ENCODE measurements around the gene UBE2O.

The UBE2O gene

DNA sequence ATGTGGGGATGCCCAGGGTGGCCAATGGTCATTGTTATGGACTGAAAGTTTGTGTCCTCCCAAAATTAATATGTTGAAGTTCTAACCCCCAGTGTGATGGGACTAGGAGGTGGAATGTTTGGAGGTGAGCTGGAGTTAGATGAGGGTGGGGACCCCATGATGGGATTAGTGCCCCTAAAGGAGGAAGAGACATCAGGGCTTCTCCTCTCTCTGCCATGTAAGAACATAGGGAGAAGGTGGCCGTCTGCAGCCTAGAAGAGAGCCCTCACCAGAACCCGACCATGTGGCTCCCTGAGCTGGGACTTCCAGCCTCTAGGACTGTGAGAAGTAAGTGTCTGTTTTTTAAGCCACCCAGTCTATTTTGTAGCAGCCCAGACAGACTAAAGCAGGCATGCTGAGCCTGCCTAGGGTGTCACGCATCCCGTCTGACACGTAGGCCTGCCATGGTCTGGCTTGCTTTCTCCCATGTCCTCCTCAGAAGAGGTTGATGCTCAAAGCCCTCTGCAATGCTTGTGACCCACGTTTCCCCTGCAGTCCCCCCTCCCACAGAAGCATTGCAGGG, 95.3 kb downstream of the UBE2O start:
- TF ChIP-seq ZC3H10 (CRISPR knock-in tag; IDR thresholded peaks at IDR 0.05) (no peak), TCF4 (CRISPR knock-in tag; IDR thresholded peaks at IDR 0.05; ENCODE audit: borderline replicate concordance) (no peak), PPARA (CRISPR knock-in tag; IDR thresholded peaks at IDR 0.05; ENCODE audit: borderline replicate concordance) (no peak), RARB (CRISPR knock-in tag; IDR thresholded peaks at IDR 0.05) (no peak), OSR1 (CRISPR knock-in tag; IDR thresholded peaks at IDR 0.05) (no peak), PATZ1 (CRISPR knock-in tag; IDR thresholded peaks at IDR 0.05; ENCODE audit: borderline replicate concordance) (no peak), ZNF565 (CRISPR knock-in tag; conservative IDR thresholded peaks at IDR 0.05; ENCODE audit: low read depth) (no peak), SNAI2 (CRISPR knock-in tag; IDR thresholded peaks at IDR 0.05) (no peak), TOX (CRISPR knock-in tag; IDR thresholded peaks at IDR 0.05; ENCODE audit: borderline replicate concordance) (no peak), ZNF70 (CRISPR knock-in tag; IDR thresholded peaks at IDR 0.05) (no peak)
- TF ChIP-seq, protein P1, sequence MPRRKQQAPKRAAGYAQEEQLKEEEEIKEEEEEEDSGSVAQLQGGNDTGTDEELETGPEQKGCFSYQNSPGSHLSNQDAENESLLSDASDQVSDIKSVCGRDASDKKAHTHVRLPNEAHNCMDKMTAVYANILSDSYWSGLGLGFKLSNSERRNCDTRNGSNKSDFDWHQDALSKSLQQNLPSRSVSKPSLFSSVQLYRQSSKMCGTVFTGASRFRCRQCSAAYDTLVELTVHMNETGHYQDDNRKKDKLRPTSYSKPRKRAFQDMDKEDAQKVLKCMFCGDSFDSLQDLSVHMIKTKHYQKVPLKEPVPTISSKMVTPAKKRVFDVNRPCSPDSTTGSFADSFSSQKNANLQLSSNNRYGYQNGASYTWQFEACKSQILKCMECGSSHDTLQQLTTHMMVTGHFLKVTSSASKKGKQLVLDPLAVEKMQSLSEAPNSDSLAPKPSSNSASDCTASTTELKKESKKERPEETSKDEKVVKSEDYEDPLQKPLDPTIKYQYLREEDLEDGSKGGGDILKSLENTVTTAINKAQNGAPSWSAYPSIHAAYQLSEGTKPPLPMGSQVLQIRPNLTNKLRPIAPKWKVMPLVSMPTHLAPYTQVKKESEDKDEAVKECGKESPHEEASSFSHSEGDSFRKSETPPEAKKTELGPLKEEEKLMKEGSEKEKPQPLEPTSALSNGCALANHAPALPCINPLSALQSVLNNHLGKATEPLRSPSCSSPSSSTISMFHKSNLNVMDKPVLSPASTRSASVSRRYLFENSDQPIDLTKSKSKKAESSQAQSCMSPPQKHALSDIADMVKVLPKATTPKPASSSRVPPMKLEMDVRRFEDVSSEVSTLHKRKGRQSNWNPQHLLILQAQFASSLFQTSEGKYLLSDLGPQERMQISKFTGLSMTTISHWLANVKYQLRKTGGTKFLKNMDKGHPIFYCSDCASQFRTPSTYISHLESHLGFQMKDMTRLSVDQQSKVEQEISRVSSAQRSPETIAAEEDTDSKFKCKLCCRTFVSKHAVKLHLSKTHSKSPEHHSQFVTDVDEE (CRISPR knock-in tag; IDR thresholded peaks at IDR 0.05), result no peak
- TF ChIP-seq, protein P2, sequence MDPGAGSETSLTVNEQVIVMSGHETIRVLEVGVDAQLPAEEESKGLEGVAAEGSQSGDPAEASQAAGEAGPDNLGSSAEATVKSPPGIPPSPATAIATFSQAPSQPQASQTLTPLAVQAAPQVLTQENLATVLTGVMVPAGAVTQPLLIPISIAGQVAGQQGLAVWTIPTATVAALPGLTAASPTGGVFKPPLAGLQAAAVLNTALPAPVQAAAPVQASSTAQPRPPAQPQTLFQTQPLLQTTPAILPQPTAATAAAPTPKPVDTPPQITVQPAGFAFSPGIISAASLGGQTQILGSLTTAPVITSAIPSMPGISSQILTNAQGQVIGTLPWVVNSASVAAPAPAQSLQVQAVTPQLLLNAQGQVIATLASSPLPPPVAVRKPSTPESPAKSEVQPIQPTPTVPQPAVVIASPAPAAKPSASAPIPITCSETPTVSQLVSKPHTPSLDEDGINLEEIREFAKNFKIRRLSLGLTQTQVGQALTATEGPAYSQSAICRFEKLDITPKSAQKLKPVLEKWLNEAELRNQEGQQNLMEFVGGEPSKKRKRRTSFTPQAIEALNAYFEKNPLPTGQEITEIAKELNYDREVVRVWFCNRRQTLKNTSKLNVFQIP (CRISPR knock-in tag; IDR thresholded peaks at IDR 0.05; ENCODE audit: borderline replicate concordance, low read depth), result no peak
- no peak for ATAC-seq

DNA sequence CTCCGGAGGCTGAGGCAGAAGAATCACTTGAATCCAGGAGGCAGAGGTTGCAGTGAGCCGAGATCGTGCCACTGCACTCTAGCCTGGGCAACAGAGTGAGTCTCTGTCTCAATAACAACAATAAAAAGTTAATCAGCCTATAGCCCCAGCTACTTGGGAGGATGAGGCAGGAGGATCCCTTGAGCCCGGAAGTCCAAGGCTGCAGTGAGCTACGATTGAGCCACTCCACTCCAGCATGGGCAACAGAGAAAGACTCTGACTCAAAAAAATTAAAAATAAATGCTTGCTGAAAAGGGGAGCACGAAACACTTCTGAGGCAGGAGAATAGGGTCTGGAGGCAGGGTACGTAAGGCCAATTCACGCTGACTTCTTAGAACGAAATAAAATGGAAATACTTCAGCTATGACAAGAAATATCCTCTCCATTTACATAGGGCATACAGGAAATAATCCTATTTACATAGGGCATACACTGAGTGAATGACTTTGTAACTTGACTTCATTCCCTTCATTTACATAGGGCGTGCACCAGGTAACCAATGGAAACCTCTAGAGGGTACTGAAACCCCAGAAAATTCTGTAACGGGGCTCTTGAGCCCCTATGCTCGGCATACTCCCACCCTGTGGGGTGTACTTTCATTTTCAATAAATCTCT, 96.0 kb downstream of the UBE2O start:
- ATAC-seq, result no peak
- no peak for TF ChIP-seq ZC3H10 (CRISPR knock-in tag; IDR thresholded peaks at IDR 0.05)
- TF ChIP-seq SNAI2 (CRISPR knock-in tag; IDR thresholded peaks at IDR 0.05), result no peak
- TF ChIP-seq PPARA (CRISPR knock-in tag; IDR thresholded peaks at IDR 0.05; ENCODE audit: borderline replicate concordance), result no peak
- no peak for TF ChIP-seq PATZ1 (CRISPR knock-in tag; IDR thresholded peaks at IDR 0.05; ENCODE audit: borderline replicate concordance)
- no peak for TF ChIP-seq ESRRG (CRISPR knock-in tag; IDR thresholded peaks at IDR 0.05)
- no peak for TF ChIP-seq GLIS3 (CRISPR knock-in tag; IDR thresholded peaks at IDR 0.05)
- no peak for TF ChIP-seq OSR1 (CRISPR knock-in tag; IDR thresholded peaks at IDR 0.05)
- TF ChIP-seq BACH2 (CRISPR knock-in tag; IDR thresholded peaks at IDR 0.05; ENCODE audit: borderline replicate concordance), result no peak
- TF ChIP-seq RARB (CRISPR knock-in tag; IDR thresholded peaks at IDR 0.05), result no peak
- no peak for TF ChIP-seq TCF4 (CRISPR knock-in tag; IDR thresholded peaks at IDR 0.05; ENCODE audit: borderline replicate concordance)
- TF ChIP-seq, protein P3, sequence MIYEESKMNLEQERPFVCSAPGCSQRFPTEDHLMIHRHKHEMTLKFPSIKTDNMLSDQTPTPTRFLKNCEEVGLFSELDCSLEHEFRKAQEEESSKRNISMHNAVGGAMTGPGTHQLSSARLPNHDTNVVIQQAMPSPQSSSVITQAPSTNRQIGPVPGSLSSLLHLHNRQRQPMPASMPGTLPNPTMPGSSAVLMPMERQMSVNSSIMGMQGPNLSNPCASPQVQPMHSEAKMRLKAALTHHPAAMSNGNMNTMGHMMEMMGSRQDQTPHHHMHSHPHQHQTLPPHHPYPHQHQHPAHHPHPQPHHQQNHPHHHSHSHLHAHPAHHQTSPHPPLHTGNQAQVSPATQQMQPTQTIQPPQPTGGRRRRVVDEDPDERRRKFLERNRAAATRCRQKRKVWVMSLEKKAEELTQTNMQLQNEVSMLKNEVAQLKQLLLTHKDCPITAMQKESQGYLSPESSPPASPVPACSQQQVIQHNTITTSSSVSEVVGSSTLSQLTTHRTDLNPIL (CRISPR knock-in tag; IDR thresholded peaks at IDR 0.05; ENCODE audit: low read depth), result no peak
- TF ChIP-seq ARNTL (CRISPR knock-in tag; IDR thresholded peaks at IDR 0.05; ENCODE audit: borderline replicate concordance, low read depth), result no peak
- TF ChIP-seq ZNF8 (CRISPR knock-in tag; IDR thresholded peaks at IDR 0.05), result no peak
- TF ChIP-seq, protein P1 (CRISPR knock-in tag; IDR thresholded peaks at IDR 0.05), result no peak
- TF ChIP-seq ZNF565 (CRISPR knock-in tag; conservative IDR thresholded peaks at IDR 0.05; ENCODE audit: low read depth), result no peak
